GM21825 (cell line): Measurements from ENCODE around the gene PLOD1.

Experiments
- ATAC-seq: cut with Tn5 transposase; IDR thresholded peaks from one replicate; pipeline ENCODE4 v1.9.1; 2021; ENCODE audit warnings: mild to moderate bottlenecking, moderate library complexity; ENCODE audit not compliant: unreplicated experiment

The PLOD1 gene

DNA sequence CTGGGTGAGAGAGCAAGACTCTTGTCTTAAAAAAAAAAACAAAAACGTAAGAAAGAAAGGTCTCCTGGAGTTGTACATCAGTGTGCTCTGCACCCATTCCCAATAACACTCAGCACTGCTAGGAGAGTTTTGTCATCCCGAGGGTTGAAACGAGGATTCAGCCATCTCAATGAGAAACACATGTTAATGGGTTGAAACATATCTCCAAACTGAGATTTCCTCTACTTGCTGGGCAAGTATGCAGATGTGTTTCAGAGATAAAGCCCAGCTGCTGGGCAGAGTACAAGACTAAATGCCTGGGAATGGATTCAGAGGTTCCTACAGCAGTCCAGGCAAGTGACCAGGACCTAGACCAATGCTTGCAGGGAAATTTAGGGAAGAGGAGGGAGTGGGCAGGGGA, 43.1 kb downstream of the PLOD1 start:
- ATAC-seq = no peak

- no peak for ATAC-seq
Observed at GRCh38 chr1:11978301-11978700, 43.8 kb downstream of the PLOD1 start.

DNA sequence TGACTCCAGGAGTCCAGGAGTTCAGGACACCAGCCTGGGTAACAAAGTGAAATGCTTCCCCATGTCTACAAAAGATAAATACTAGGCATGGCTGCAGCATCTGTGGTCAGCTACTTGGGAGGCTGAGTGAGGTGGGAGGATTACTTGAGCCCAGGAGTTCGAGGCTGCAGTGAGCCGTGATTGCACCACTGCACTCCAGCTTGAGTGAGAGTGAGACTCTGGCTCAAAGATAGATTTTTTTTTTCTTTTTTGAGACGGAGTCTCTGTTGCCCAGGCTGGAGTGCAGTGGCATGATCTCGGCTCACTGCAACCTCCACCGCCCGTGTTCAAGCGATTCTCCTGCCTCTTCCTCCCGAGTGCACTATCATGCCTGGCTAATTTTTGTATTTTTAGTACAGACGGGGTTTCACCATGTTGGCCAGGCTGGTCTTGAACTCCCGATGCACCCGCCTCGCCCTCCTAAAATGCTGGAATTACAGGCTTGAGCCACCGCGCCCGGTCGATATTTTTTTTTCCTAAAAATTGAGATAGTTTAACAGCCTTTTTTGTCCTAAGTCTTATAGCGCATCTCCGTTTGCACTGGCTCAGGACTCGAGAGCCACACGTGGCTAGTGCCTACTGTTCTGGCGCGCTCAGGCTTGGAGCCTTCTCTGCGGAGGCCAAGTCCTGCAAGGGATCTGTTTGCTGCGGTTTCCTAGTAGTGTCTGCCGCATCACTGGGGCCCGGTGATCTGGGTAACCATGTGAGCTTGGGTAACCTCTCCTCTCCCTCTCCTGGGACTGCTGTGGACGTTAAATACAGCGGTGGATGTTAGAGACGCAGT, 44.7 kb downstream of the PLOD1 start:
- no peak for ATAC-seq

- ATAC-seq = peak; percentile 85
Observed at GRCh38 chr1:11979851-11980675, 45.5 kb downstream of the PLOD1 start, which contains the start of gene MFN2. Gene MFN2, plus strand, starts transcription at chr1:11980444. Its CDS starts 8,725 bp downstream, at chr1:11989169.

DNA sequence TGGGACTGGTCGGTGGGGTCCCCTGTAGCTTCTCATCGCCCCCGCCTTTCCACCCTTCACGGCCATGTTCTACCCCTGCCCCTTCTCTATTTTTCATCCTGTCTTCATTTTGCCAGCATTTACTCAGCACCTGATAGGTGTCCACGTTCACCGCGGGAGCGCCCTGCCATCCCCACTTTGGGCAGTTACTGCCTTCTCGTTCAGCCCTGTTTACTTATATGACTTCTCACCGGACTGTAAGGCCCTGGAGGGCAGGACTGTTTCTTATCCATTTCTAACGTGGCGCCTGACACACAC, 46.1 kb downstream of the PLOD1 start:
- no peak for ATAC-seq

DNA sequence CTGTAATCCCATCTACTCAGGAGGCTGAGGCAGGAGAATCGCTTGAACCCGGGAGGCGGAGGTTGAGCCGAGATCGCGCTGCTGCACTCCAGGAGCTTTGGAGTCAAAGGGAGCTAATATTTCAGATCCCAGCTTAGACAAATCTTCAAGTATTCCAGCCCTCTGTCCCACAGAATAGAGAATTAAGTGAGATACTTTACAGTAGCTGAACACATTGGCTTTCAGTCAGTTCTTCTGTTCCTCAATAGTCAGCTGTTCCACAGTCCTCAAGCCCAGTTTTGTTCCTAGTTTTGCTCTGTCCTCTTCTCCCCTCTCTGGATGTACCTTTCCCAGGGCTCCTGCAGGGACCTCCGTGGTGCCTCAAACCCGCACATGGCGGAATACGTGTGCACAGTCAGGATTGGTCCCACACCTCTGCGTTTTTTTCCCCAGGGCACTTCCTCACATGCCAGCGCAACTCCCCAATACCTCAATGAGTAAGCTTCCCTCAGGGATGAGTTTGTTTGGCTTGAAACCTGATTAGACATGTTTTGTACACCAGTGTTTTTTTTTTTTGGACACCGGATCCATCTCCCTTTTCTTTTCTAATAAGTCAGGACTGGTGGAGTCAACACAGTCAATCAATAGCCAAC, 47.0 kb downstream of the PLOD1 start:
- ATAC-seq = no peak

- no peak for ATAC-seq
Observed at GRCh38 chr1:11982010-11982392, 47.5 kb downstream of the PLOD1 start.

DNA sequence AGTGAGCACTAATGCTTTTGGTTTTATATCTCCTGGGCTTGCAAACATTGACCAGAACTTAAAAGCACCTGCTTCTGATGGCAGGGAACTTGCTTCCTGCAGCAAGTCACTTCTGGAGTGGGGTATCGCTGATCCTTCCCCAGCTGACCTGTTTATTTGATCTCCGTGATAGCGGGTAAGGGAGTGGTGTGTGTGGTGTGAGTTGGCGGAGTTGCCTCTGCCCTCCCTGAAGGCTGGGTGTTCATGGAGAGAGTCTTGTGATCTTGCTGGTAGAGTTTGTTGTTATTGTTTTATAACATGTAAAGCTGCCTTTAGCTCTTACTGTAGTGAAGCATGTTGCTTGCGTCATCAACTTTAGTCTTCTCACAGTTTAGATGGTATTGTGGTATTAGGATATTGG, 49.6 kb downstream of the PLOD1 start:
- ATAC-seq = no peak

DNA sequence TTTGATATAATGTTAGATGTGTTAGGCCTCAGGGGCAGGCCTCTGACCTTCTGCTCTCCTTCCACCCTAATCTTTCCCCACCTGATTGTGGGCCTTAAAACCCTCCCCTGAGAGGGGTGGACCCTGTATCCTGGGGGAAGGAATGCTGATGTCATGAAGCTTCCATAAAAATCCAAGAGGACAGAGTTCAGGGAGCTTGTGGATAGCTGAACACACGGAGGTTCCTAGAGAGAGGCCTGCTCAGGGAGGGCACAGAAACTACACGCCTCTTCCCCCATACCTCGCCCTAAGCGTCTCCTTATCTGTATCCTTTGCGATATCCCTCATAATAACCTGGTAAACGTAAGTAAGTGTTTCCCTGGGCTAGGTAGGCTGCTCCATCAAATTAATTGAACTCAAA, 50.1 kb downstream of the PLOD1 start:
- no peak for ATAC-seq

DNA sequence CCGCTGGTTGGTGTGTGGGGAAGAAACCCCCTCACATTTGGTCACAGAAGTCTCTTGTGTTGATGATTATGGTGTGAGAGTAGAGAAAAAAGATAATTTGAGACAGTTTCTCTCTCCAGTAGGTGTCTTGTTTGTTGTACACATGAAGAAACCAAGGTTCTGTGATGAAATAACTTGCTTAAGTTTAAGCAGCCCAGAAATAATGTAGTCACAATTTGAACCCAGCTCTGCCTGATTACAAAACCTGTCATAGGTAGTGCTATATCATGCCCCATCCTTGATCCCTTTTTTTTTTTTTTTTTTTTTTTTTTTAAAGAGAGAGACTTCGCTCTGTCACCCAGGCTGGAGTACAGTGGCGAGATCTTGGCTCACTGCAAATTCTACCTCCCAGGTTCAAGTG, 50.7 kb downstream of the PLOD1 start:
- no peak for ATAC-seq

DNA sequence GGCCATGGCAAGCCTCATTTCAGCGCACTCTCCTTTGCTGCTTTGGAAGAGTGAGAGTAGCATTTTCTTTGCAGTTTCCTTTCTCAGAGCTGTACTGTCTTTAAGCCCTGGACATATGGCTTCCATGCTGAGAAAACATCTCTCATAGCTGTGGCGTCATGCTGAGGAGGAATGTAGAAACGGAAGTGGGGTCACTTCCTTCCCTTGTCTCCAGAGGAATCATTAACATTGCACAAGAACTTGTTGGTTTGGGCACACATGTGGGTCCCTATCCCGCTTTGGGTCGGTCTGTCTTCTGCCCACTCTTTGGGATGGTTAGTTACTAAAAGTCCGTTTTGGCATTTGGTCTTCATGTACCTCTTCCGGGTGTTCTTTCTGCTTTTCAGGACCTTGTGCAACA, 51.3 kb downstream of the PLOD1 start:
- ATAC-seq = no peak

- no peak for ATAC-seq
Observed at GRCh38 chr1:11989669-11990068, 55.2 kb downstream of the PLOD1 start.

- no peak for ATAC-seq
Observed at GRCh38 chr1:11990303-11991032, 56.0 kb downstream of the PLOD1 start.

DNA sequence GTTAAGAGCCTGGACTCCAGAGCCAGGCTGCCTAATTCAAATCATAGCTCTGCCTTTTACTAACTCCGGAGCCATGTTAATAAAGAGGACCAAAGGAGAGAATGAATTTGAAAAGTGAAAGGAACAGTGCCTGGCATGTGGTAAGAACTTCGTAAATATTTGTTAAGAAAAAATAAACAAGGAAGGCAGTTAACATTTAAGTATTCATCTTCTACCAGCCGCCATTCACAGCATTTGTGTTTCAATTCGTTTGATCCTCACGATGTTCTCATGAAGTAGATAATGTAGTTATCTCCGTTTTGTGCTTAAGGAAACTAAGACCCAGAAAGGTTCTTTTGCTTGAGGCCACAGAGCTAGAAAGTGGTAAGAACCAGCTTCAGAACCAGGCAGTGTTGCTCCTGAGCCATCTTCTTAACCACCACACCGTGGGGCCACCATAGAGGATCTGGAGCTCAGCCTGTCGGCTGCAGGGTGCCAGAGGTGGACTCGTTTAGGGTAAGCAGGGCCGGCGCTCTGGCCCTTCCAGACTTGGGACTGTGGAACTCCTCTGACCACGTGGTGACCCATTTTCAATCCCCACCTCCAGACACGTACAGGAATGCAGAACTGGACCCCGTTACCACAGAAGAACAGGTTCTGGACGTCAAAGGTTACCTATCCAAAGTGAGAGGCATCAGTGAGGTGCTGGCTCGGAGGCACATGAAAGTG, 57.6 kb downstream of the PLOD1 start:
- no peak for ATAC-seq

DNA sequence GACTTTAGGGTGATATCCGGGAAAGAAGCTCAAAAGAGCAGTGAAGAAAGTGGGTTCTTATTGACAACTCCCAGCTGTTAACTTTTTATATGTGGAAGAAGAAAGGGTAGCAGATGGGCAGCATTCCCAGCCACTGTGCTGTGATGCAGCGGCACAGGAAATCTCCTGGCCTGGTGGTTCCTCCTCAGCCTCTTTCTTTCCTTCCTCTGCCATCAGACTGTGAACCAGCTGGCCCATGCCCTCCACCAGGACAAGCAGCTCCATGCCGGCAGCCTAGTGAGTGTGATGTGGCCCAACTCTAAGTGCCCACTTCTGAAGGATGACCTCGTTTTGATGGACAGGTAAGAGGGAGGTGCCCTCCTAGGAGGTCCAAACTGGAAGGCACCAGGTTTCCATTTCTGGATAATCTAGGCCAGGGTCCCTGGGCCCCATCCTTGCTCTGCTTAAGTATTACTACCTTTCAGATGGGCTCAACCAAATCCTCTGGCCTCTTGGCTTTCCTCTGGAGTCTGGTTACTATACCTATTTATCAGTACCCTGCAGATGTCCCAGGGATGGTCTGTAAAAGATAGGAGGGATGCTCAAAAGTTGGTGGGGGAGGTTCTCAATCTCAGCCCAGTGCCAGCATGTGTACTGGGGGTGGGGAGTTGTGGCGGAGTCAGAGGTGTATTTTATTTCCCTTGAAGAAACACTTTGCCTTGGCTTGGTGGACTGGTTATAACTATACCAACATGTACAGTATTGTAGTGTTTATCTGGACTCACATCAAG, 62.7 kb downstream of the PLOD1 start:
- ATAC-seq = no peak

DNA sequence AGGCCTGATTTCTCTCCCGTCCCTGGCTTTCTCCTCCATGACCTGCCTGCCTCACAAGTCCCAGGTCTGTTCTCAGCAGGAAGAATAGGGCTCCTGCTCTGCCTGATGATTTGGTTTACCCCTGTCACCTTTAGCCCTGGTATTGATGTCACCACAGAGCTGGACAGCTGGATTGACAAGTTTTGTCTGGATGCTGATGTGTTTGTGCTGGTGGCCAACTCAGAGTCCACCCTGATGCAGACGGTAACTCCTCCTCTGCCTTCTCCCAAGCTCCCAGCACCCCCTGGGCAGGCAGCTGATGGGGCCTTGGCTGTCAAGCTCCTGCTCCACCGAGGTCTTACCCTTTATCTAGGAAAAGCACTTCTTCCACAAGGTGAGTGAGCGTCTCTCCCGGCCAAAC, 64.1 kb downstream of the PLOD1 start:
- ATAC-seq = no peak

GRCh38 chr1:11999236-11999635, 64.7 kb downstream of the PLOD1 start:
- no peak for ATAC-seq

DNA sequence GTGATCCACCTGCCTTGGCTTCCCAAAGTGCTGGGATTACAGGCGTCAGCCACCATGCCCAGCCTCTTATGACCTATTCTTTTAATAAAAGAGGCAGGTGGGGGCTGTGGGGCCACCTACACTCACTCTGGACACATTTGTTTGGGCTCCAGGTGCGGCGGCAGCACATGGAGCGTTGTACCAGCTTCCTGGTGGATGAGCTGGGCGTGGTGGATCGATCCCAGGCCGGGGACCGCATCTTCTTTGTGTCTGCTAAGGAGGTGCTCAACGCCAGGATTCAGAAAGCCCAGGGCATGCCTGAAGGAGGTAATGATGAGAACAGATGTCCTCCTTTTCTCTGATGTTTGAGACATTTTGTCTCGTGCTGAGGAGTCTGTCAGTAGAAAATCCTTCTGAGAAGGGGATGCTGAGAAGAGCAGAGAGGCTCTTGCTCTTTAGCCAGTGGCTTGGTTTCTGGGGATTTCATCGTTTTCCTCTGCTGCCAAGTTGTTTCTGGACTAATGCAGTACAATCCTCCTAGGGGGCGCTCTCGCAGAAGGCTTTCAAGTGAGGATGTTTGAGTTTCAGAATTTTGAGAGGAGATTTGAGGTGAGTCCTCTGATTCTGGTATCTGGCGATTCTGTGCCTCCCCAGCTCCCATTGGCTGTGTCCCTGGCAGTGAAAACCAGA, 66.9 kb downstream of the PLOD1 start:
- ATAC-seq = no peak

- ATAC-seq = no peak
Observed at GRCh38 chr1:12001996-12002493, 67.5 kb downstream of the PLOD1 start.
